CD4-positive, CD25-positive, alpha-beta regulatory T cell (primary cell): ENCODE results near the gene SUPT20H. TPM values are rescaled to one million over a fixed set of nuclear protein-coding genes. Genes with fewer than 3 reads are reported as not detected.

Experiments
- ATAC-seq, 2 donors: fragments of 150-1000 bp; cut with Tn5 transposase; one replicate each; pipeline ENCODE4 v1.10.0; 2021; ENCODE audit warnings: low read depth in 2 of 2, moderate number of reproducible peaks in 2 of 2, moderate library complexity in 1 of 2
- DNase-seq, 3 donors: peaks; one replicate each; pipeline versions ENCODE4 v3.0.0 to v3.0.0-alpha.2; 2012 to 2022; ENCODE audit warnings: mixed read lengths in 1 of 3
- H3K27ac ChIP-seq: one replicate; pipeline ENCODE4 v1.7.0; 2013; ENCODE audit warnings: mild to moderate bottlenecking, low read length; ENCODE audit not compliant: insufficient read depth, poor library complexity, severe bottlenecking
- H3K27me3 ChIP-seq: one replicate; pipeline ENCODE4 v1.7.0; 2013; ENCODE audit warnings: low read length; ENCODE audit not compliant: control insufficient read depth, insufficient read depth
- H3K36me3 ChIP-seq: one replicate; pipeline ENCODE4 v1.7.0; 2013; ENCODE audit warnings: mild to moderate bottlenecking, low read length, moderate library complexity; ENCODE audit not compliant: control insufficient read depth, insufficient read depth
- H3K4me1 ChIP-seq: 2 replicates; pipeline ENCODE4 v1.7.0; 2013; ENCODE audit warnings: mild to moderate bottlenecking, low read length; ENCODE audit not compliant: insufficient read depth, control insufficient read depth, poor library complexity, severe bottlenecking
- H3K4me3 ChIP-seq: one replicate; pipeline ENCODE4 v1.7.0; 2013; ENCODE audit warnings: low read depth, mild to moderate bottlenecking, low read length, moderate library complexity
- H3K9me3 ChIP-seq, 2 experiments: 1 replicate in 1 of 2; 2 replicates in 1 of 2; pipeline ENCODE4 v1.7.0; 2013; ENCODE audit warnings: low read length in 2 of 2, mild to moderate bottlenecking in 1 of 2, moderate library complexity in 1 of 2; ENCODE audit not compliant: control insufficient read depth in 2 of 2
- H3K27ac Mint-ChIP-seq, 3 donors: one replicate each; pipeline ENCODE4 v1.8.0; 2020 to 2022; ENCODE audit warnings: mild to moderate bottlenecking in 3 of 3, mixed read lengths in 3 of 3, moderate library complexity in 2 of 3
- H3K27me3 Mint-ChIP-seq: one replicate; pipeline ENCODE4 v1.8.0; 2022; ENCODE audit warnings: mild to moderate bottlenecking, mixed read lengths
- H3K36me3 Mint-ChIP-seq: one replicate; pipeline ENCODE4 v1.8.0; 2020; ENCODE audit warnings: mixed read lengths
- H3K4me1 Mint-ChIP-seq, 4 donors: one replicate each; pipeline ENCODE4 v1.8.0; 2020 to 2022; ENCODE audit warnings: mixed read lengths in 4 of 4, mild to moderate bottlenecking in 1 of 4
- H3K4me3 Mint-ChIP-seq, 4 donors: one replicate each; pipeline ENCODE4 v1.8.0; 2020 to 2022; ENCODE audit warnings: mild to moderate bottlenecking in 4 of 4, mixed read lengths in 4 of 4, moderate library complexity in 3 of 4
- H3K9me3 Mint-ChIP-seq, 7 donors: one replicate each; pipeline ENCODE4 v1.8.0; 2020 to 2022; ENCODE audit warnings: mixed read lengths in 7 of 7, mild to moderate bottlenecking in 3 of 7, moderate library complexity in 2 of 7
- polyA plus RNA-seq, 4 donors: library from polyadenylated mRNA; unstranded; fragments of 300-500 nt; fragmentation: Illumina TruSeq; gene quantifications; one replicate each; pipeline ENCODE4 v1.2.3, GENCODE V29; 2021
- total RNA-seq: library from RNA; stranded (reverse); gene quantifications from one replicate; pipeline ENCODE4 v1.2.3, GENCODE V29; 2022

Gene SUPT20H
- total RNA-seq (86.4 TPM), polyA plus RNA-seq (10 to 100 TPM; 48.2 to 54.4 (median 52.5) TPM)

DNA sequence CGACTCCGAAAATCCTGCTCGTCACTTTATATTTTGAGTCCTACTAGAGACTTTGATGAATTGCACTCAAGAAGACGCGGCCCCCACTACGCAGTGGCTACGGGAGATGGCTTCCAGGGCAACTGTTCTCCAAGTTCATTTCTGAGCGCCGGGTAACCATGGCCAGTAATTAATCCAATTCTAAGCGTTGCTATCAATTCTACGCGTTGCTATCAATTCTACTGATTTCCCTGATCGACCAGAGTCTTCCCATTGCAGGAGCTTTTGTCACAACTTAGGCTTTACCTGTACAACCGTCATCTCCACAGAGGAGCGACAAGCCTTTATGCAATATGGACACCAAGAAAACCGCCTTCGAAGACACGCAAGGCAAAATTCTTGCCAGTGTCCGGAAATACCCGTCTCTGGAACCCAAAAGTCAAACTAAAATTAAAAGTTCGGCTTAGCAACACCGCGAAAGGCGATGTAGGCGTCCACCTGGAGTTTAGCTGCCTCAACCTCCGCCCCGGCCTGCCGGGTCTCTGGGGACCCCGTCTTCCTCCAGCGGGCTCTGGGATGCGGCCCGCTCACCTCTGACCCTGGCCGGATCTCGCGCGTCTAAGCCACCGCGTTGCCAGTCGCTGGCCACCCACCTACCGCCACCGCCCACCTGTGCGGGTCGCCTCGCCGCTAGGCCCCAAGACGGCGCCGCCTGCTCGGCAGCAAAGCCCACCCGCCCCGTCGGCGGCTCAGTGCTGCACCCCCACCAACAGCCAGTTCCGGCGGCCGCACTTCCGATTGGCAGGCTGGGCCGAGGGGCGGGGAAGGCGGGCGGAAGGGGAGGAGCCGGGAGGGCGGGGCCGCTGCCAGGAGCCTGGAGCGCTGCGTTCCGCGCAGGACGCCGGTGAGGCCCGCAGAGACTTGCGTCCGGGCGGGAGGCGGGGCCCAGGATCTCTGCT is at the start of gene SUPT20H:
SUPT20H (minus strand) TSS at position 779 of the 938 bp plus-strand sequence. CDS start 8,198 bp downstream, outside the sequence.
- peak within 1 kb of the TSS; percentile 99 for H3K4me3 ChIP-seq
- peak; percentile 97 for ATAC-seq
- H3K4me1 Mint-ChIP-seq = peaks cover 6 to 53% (median 12%) of the 10 kb centered on the region in 4 donors

DNA sequence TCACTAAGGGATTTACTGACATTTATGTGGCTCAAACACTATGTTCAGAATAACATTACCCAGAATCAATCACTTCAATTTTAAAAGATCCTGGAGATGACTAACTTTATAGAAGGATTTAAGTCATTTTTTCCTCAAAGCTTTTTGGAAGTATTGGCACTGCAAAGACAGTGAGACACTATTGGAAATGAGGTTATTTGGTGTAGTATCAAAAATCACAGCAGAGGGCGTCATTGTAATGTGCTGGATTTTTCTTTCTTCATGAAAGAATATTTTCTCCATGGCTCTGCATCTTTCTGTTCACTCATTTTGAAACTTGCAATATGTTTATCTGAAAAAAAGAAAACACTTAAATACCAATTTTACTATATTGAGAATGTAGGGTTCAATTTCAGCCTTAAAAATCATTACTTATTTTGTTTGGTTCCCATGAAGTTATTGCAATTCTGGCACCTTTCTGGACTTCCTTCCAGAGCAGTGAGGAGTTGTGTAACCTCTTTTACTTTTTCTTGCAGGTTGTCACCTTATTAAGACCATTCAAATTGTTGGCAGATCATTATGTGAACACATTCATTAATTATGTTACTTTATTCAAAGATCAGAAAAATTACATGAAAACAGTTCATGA is 49.7 kb upstream of the SUPT20H start:
- H3K27ac ChIP-seq = no peak overlapping the region
- H3K36me3 Mint-ChIP-seq = no peaks in the 10 kb centered on the region

More for the DNA sequence above, at the start of gene SUPT20H:
- DNase-seq = peak; percentile 90 to 95 (median 91)
- Histone ChIP-seq H3K9me3 (no peaks in the 10 kb centered on the region), H3K27ac (peak within 1 kb of the TSS; percentile 93), H3K36me3 (no peaks in the 10 kb centered on the region), H3K27me3 (no peaks in the 10 kb centered on the region), H3K4me1 (peaks cover 25% of the 10 kb centered on the region)
- Mint-ChIP-seq H3K27ac (peak within 1 kb of the TSS; percentile 96 to 98 (median 97)), H3K9me3 (no peaks in the 10 kb centered on the region), H3K36me3 (peaks cover 3% of the 10 kb centered on the region), H3K27me3 (peaks cover 18% of the 10 kb centered on the region), H3K4me3 (peak within 1 kb of the TSS; percentile 90 to 96 (median 94))

DNA sequence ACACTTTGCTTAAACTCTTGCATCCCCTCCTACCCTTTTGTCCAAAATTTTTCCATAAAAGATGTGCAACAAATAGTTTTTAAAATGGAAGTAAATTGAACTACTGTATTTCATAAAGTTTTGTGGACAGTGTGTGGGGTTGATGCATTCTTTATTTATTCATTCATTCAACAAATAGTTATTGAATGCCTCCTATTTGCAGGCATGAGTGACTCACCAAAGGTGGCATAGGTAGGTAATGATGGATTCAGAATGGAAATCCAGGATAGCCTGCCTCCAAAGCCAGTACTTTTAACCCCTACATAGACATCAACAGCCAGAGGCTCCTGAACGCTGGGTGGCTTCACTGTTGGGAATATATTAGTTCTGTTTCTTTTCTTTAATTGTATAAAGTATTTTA is 48.4 kb upstream of the SUPT20H start:
- Histone ChIP-seq H3K36me3 (no peaks in the 10 kb centered on the region), H3K4me1 (no peaks in the 10 kb centered on the region), H3K27me3 (no peaks in the 10 kb centered on the region), H3K4me3 (no peak overlapping the region), H3K27ac (no peak overlapping the region), H3K9me3 (no peaks in the 10 kb centered on the region)
- no peak for DNase-seq
- Mint-ChIP-seq H3K27me3 (no peaks in the 10 kb centered on the region), H3K36me3 (no peaks in the 10 kb centered on the region), H3K4me1 (no peaks in the 10 kb centered on the region), H3K27ac (no peak overlapping the region), H3K9me3 (peaks cover 0 to 1% (median 0%) of the 10 kb centered on the region in 7 donors), H3K4me3 (no peak overlapping the region)
- ATAC-seq = no peak

More for the DNA sequence above, 49.7 kb upstream of the SUPT20H start:
- H3K36me3 ChIP-seq = no peaks in the 10 kb centered on the region
- Mint-ChIP-seq H3K4me3 (no peak overlapping the region), H3K27me3 (no peaks in the 10 kb centered on the region), H3K27ac (no peak overlapping the region), H3K9me3 (peaks cover 0 to 1% (median 0%) of the 10 kb centered on the region in 7 donors), H3K4me1 (no peaks in the 10 kb centered on the region)
- no peak for ATAC-seq
- no peaks in the 10 kb centered on the region for H3K27me3 ChIP-seq
- no peaks in the 10 kb centered on the region for H3K9me3 ChIP-seq
- DNase-seq = peak in 1 of 3 donors; percentile 8
- H3K4me1 ChIP-seq = no peaks in the 10 kb centered on the region
- no peak overlapping the region for H3K4me3 ChIP-seq

DNA sequence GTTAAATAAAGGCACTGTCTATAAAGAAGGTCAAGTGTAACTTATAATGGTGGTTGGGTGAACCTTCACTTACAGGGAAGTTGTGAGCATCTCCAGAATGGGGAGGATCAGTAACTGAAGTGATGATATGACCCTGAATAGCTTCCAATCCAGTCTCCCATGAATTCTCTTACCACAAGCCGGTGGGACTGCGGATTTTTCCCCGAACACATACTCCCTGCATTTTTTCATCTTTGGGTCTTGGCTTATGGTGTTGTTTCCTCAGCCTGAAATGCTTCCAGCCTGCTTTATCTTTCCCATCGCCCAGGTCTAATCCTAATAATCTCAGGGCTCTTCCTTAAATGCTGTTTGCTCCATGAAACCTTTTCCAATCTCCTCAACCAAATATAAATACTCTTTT is 48.0 kb upstream of the SUPT20H start:
- DNase-seq (no peak), ATAC-seq (no peak)
- H3K4me3 Mint-ChIP-seq = no peak overlapping the region
- H3K4me1 Mint-ChIP-seq = no peaks in the 10 kb centered on the region
- H3K9me3 ChIP-seq = no peaks in the 10 kb centered on the region
- no peak overlapping the region for H3K4me3 ChIP-seq
- H3K27me3 Mint-ChIP-seq = no peaks in the 10 kb centered on the region
- H3K27ac ChIP-seq = no peak overlapping the region
- H3K36me3 ChIP-seq = no peaks in the 10 kb centered on the region
- no peaks in the 10 kb centered on the region for H3K4me1 ChIP-seq
- no peaks in the 10 kb centered on the region for H3K36me3 Mint-ChIP-seq
- H3K9me3 Mint-ChIP-seq = peaks cover 0 to 1% (median 0%) of the 10 kb centered on the region in 7 donors
- H3K27me3 ChIP-seq = no peaks in the 10 kb centered on the region
- no peak overlapping the region for H3K27ac Mint-ChIP-seq

GRCh38 chr13:37106642-37107041 is 47.2 kb upstream of the SUPT20H start:
- H3K4me3 Mint-ChIP-seq = no peak overlapping the region
- no peak overlapping the region for H3K27ac Mint-ChIP-seq
- ATAC-seq (no peak), DNase-seq (no peak)
- no peaks in the 10 kb centered on the region for H3K27me3 Mint-ChIP-seq
- H3K4me3 ChIP-seq = no peak overlapping the region
- H3K36me3 Mint-ChIP-seq = no peaks in the 10 kb centered on the region
- H3K9me3 Mint-ChIP-seq = peaks cover 0 to 1% (median 0%) of the 10 kb centered on the region in 7 donors
- no peaks in the 10 kb centered on the region for H3K36me3 ChIP-seq
- H3K27me3 ChIP-seq = no peaks in the 10 kb centered on the region
- H3K27ac ChIP-seq = no peak overlapping the region
- H3K4me1 ChIP-seq = no peaks in the 10 kb centered on the region
- no peaks in the 10 kb centered on the region for H3K4me1 Mint-ChIP-seq
- no peaks in the 10 kb centered on the region for H3K9me3 ChIP-seq

DNA sequence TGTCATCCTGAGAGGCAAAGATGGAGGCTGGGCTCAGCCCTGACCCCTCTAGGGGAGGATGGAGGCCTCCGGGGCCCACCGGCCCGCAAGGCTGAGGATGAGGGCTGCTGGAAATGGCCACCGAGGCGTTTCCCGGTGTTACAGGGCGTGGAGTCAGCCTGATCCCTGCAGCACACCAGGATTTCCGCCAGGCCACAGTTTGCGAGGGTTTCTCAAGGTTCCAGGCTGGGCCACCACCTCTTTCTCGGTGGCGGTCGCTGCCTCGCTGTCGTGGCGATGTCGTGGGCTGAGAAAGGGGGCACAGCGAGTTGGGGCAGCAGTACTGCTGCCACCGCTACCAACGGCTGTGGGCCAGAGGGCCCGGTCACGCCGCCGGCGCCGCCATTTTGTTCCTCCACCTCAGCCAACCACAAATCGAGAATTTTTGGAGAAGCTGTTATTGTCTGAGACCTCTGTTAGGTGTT is 45.8 kb upstream of the SUPT20H start, which contains the start of gene CSNK1A1L:
CSNK1A1L (minus strand) TSS at position 414 of the 464 bp plus-strand sequence; CDS start at position 6, 408 bp downstream.
- H3K27me3 ChIP-seq = no peaks in the 10 kb centered on the region
- H3K27ac ChIP-seq = no peak within 1 kb of the TSS
- Mint-ChIP-seq H3K27me3 (peaks cover 6% of the 10 kb centered on the region), H3K36me3 (no peaks in the 10 kb centered on the region), H3K4me1 (no peaks in the 10 kb centered on the region), H3K27ac (no peak within 1 kb of the TSS), H3K9me3 (peaks cover 0 to 1% (median 0%) of the 10 kb centered on the region in 7 donors), H3K4me3 (no peak within 1 kb of the TSS)
- DNase-seq = no peak
- no peaks in the 10 kb centered on the region for H3K9me3 ChIP-seq
- H3K4me3 ChIP-seq = no peak within 1 kb of the TSS
- ATAC-seq = no peak
- H3K36me3 ChIP-seq = no peaks in the 10 kb centered on the region
- no peaks in the 10 kb centered on the region for H3K4me1 ChIP-seq

- Histone ChIP-seq H3K27ac (no peak overlapping the region), H3K4me1 (no peaks in the 10 kb centered on the region), H3K9me3 (no peaks in the 10 kb centered on the region), H3K27me3 (no peaks in the 10 kb centered on the region), H3K4me3 (no peak overlapping the region), H3K36me3 (no peaks in the 10 kb centered on the region)
- no peak for ATAC-seq
- H3K4me1 Mint-ChIP-seq = no peaks in the 10 kb centered on the region
- peaks cover 0 to 1% (median 0%) of the 10 kb centered on the region in 7 donors for H3K9me3 Mint-ChIP-seq
- no peaks in the 10 kb centered on the region for H3K36me3 Mint-ChIP-seq
- no peak overlapping the region for H3K4me3 Mint-ChIP-seq
- H3K27ac Mint-ChIP-seq = no peak overlapping the region
- no peak for DNase-seq
- peaks cover 11% of the 10 kb centered on the region for H3K27me3 Mint-ChIP-seq
Observed at GRCh38 chr13:37102896-37103295, 43.4 kb upstream of the SUPT20H start.
